ENCODE data around the gene SRRM4.
"Not testable (repeated sequence)": the region's sequence is repeated elsewhere in the genome, so short reads cannot be mapped to it uniquely, and the experiment has no call there.

Gene SRRM4, protein sequence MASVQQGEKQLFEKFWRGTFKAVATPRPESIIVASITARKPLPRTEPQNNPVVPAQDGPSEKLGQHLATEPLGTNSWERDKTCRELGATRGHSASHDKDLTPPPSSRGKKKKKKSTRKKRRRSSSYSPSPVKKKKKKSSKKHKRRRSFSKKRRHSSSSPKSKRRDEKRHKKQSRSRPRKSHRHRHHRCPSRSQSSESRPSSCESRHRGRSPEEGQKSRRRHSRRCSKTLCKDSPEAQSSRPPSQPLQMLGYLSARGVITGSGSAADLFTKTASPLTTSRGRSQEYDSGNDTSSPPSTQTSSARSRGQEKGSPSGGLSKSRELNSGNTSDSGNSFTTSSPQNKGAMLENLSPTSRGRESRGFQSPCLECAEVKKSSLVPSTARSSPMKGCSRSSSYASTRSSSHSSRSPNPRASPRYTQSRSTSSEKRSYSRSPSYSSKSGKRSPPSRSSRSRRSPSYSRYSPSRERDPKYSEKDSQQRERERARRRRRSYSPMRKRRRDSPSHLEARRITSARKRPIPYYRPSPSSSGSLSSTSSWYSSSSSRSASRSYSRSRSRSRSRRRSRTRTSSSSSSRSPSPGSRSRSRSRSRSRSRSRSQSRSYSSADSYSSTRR

DNA sequence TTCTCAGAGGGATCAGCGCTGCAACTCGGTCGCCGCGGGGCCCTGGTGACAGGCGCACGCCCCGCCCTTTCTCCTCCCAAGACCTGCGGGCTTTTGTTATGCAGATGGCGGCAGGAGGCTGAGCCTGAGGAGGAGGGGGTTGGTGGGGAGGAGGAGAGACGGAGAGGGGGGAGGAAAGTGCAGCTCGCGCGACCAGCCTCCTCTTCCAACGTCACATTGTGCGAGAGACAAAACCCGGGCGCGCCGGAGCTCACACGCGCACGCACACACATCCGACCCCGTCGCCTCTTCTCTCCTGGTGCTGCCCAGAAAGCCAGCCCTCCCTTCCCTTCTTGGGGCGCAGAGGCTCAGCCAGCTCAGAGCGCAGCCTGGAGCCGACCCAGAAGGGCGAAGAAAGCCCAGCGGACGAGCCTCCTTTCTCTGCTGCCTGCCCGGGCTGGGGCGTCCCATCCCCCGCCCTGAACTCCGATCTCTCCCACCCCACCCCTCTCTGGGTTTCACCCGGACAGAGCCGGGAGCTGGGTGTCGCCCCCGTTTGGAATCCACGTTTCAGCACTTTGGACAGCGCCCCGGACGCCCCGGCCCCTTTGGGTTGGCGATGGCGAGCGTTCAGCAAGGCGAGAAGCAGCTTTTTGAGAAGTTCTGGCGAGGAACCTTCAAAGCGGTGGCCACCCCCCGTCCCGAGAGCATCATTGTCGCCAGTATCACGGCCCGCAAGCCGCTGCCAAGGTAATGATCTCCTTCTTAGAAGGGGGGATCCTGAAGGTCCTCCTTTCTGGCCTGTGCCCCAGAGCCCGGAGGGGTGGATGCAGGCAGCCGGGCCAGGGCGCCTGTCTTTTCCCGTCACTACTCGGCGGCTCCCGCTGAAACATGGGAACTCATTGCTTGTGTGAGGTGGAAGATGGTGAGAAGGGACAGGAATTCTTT lies at the start of gene SRRM4:
Gene SRRM4, plus strand, starts transcription at position 257 of the 927 bp plus-strand sequence. Its CDS starts 342 bp downstream, at position 599.
- DNase-seq, result no peak

DNA sequence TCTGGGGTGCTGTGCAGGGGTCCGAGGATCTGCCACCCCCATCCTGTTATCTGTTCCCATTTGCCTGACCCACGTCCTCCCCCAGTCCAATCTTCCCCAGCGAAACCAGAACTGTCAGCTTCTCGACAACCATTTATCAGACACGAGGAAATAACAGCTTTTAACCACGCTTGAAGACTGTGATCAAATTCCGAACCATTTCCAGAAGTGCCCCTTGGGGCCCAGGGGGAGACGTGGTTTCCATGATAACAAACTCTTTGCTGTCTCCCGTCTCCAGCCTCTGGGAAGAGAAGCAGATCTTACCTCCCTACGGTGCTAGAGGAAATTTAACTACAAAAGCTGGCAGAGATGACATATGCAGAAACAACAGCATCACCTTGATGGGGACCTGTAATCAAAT lies 35.1 kb upstream of the SRRM4 start:
- no peak for DNase-seq

DNA sequence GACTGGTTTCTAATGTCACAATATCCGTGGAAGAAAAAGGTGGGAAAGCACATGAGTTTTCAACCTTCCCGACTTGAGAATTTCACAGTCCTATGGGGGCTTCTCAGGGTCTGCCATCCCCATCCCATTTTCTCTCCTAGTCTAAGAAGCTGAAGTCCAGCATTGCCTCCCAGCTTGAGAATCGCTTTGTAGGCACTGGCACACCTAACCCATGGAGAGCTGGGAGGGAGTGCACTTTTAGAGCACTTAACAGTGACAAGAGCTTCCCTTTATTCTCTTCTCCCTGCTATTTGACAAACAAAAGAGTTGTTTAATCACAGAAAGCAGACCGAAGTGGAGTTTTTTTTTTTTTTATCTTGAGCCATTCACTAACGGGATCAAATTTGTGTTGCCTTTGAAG lies 22.8 kb upstream of the SRRM4 start:
- no peak for DNase-seq

DNA sequence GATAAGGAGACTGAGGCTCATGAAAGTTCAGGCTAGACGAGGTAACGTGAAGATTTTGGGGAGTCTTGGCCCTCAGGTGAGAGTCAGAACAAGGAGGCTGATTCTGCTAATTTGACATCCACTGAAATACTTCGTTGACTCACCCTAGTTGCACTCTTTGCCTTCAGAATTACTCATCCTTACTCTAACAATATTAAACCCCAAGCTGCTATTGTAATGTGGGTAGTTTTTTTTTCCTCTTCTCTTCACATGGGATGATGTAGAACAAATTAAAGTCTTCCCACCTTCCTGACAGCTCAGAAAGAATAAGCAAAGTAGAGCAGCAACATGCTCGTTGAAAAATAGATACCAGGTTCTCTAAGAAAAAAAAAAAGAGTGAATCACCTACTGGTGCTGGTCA lies 22.0 kb upstream of the SRRM4 start:
- no peak for DNase-seq

DNA sequence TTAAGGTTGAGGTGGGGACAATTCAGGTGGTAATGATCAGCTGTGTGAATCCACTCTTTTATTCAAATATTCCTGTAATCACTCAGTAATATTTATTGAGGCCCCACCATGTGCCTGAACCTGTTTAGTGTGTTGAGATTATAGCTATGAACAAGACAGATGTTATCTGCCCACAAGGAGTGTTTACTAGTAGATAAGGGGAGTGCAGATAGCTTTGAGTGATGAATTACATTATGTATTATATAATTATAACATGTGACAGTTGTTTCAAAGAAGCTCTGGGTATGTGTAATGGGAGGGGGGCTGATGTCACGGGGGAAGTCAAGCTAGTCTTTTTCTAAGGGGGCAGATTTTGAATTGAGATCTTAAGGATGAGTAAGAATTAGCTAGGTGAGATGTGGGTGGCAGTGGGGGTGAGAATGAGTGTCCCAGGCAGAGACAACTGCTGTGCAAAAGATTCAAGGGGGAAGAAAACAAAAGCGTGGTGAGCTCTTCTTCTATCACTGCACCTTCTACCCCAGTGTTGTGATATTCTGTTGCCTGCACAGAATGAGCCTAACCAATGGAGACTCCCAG lies 21.3 kb upstream of the SRRM4 start:
- no peak for DNase-seq

DNA sequence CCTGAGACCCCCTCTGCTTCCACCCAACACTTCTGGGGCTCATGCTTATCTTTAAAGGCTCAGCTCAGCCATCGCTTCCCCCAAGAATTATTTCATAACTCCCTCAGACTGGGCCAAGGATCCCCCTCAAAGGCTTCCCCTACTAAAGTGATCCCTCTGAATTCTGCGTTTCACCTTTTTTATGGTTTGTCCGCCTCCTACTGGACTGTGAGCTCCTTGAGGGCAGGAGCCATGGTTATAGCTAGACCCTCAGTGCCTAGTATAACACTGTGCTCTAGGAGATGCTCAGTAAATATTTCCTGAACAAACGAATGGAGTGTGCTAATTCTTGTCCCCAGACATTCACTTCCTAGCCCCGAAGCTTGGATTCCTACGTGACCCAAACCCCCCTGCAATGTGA lies 20.5 kb upstream of the SRRM4 start:
- no peak for DNase-seq

DNA sequence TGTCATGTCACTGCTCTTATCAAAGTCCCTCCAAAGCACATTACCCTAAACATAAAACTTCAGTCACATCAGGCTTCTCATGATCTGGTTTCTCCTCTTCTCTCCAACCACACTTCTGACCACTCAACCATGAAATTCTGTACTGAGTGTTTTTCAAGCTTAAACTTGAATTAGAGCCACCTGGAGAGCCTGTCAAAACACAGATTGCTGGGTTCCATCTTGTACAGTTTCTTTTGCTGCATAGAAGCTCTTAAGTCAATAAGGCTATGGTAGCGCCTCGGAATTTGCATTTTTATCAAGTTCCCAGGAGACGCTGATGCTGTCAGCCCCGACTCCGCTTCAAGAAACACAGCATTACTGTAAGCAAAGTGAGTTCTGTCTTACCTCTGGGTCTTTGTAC lies 16.4 kb upstream of the SRRM4 start:
- no peak for DNase-seq

DNA sequence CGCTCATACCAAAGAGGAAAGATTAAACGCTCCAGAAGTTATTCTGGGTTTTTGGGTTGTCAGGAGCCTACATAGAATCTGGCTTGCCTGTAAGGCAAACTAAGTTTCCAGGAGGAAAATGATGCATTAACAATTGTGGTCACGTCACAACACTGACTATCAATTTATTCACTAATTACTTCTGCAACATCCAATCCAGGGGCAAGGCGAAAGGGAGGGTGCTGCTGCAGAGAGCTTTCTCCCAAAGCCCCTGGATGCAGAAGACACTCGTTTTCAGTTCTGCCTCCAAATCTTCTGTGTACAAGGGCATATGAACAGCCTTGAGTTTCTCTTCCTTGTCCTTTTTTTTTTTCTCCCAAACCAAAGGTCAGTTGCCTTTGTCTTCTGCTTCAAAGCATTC lies 10.5 kb upstream of the SRRM4 start:
- no peak for DNase-seq

DNA sequence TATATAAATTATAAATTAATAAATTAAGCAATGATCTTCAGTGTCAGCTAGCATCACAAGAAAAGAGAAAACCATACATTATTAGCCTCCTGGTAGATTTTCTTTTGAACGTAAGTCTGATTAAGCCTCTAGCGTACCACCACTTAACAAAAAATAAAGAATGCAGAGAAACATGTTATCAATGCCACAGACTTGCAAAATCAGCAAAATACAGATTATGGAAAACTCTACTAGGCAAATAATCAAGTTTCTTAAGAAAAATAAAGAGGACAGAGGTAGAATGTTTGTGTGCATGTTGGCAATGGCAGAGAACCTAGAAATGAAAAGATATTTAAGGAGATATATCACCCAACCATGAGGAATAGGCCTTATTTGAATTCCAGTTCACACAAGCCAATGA lies 8.4 kb upstream of the SRRM4 start:
- no peak for DNase-seq

DNA sequence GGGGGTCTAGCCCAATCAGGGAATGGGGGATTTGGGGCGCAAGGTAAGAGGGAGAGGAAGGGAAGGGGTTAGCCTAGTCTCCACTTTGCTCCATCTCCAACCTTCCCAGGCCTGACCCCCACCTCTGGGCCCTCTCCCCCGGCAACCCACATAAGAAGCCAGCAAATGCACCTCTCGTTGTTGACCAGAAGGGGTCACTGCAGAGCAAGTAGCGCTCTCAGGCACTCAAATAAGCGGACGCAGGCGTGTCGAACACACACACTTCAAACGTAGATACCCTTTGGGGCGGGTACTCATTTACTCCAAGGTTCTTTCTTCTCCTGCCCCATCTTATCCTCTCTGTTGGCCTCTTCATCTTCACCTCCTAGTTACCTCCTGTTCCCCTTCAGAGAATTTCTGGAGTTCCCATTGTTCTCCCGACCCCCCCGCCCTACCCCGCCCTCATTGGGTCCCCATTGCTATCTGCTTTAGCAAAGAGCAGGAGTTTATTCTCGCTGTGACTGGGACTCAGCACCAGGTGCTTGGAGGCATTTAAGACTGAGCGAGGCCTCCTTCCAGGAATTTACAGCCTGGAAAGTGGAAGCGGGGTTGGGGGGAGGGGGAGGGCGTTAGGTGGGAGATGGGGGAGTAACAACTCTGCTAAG lies 1.5 kb upstream of the SRRM4 start:
- DNase-seq, result no peak

DNA sequence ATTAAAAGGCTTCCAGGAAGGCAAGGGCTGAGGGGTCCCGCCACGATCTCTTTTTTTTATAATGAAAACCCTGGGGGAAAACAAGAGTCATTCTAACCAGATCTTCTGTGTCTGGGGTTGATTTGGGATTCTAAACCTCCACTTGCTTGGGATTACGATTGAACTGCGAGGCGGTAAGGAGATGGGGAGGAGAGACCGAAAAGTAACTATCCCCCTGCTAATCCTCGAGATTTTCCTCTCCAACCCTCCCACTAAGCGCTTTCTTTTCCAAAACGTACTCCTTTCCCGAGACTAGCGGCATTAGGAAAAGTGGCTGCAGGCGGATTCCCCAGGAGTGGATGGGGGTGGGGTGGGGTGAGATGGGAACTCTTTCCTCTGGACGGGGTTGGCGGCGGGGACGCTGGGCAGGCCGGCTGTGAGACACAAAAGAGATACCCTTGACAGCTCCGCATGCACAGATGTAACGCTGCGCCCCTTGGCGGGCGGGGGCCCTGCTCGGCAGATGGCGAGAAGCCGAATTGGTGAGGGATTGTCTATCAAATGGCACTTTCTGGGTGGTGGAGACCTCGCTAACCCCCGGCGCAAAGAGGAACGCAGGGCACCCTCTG lies 830 bp upstream of the SRRM4 start:
- DNase-seq, result no peak

DNA sequence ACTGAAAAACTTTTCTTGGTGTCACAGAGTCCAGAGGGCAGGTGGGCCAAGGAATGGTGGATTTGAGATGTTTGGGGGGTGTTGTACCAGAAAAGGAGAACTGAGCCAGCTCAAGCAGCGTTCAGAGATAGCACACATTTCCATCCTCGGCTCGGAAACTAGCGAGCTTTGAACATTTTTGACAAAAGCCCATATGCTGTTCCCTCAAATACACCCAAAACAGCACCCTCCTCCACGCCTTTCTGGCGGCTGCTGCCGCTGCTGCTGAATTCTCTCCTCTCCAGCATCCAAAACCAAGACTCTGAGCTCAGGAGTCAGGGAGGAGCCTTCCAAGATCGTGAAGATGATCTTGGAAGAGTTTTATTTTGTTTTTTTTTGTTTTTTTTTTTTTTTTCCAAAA lies 961 bp downstream of the SRRM4 start:
- DNase-seq, result no peak

DNA sequence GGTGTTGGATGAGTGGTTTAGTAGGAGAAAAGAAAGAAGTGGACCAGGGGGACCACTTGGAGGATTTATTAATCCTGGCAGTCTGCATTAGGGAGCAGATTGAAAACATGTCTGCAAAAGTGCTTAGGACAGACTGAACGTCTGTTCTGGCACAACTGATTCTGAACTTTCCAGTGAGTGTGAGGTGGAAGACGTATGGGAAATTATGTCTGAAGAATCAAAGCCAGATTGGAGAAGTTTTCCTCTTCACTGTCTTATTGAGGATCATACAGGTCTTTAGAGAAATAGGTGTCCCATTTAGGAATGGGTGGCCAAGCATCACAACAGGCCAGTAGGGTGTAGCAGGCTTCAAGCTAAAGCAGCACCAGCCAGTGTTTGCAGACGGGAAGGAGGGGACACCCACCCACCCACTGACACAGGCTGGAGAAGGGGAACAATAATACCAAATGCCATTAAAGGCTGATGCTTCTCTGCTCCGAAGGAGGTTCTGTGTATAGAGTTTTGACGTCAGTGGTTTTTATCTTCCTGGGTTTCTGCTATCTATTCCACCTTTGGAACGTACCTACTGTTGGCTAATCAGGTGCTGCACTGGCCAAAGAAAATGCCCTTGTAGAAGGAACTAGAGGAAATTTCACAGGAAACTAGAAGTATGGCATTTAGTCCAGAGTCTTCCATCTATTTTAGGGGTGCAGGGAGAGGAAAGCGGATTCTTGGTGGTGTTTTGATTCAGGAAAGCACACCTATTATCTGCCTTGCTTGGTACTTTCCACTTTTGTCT lies 1.8 kb downstream of the SRRM4 start:
- DNase-seq, result no peak

DNA sequence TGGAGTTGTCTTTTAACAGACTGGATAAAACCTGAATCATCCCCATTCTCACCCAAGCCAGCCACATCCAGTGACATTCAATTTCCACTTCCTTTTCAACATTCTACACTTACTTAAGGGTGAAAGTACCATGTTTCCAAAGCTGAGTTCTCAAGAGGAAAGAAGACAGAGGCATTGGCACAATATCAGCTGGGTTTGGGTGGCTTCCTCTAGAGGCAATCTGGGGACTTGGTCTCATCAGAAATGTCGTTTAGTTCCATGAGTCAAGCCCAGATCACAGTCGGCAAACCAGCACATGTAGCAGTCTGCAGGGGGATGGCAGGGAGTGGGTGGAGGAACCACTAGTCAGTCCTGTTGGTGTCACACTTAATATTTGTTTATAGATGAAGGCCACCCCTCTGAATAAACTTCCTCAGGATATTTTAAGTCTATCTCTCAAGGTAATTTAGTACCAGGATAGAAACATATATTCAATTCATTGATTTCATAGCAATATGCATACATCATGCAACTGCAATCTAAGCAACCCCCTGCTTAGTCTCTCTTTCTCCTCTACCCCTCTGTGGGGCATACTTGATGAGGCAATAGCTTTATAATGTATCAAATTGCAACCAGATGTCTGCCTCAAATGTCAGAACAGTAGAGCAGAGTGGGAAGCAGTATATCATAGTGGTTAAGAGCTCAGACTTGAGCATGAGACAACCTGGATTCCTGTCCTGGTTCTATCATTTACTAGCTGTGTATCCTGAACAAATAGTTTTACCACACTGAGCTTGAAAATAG lies 3.0 kb downstream of the SRRM4 start:
- no peak for DNase-seq

DNA sequence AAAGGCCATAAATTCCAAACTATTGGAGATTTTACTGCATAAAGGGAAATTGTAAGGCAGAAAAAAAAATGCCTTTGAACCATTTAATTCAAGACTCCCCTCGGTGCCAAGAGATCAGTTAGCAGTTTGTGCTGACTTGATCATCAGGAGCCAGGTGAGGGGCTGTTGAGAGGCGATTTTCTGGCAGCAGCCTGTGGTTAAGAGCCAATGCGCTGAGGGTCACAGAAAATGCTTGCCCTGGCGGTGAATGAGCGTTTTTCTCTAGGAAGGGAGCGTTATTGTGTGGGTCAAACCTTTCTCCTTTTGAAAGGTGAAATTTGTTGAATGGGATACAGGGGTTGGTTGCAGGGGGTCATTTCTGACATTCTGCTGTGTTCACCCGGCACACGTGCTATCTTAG lies 4.7 kb downstream of the SRRM4 start:
- DNase-seq, result no peak

DNA sequence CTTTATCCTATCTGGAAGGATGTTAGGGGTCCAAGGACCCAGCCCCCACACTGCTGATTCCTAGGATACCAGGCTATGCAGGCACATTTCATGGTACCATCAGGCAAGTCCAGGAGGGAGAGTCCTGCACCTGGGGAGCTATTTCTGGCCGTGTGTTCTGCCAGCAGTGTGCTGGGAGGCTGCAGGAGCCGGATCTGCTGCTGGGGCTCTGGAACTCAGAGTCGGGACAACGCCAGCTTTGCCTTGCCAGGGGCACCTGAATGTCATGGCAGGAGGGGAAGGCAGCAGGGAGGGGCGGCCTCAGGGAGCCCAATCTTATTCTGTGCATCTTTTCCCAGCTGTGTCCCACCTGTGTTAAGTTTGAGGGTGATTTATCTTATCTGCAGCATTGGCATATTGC lies 17.8 kb downstream of the SRRM4 start:
- no peak for DNase-seq

DNA sequence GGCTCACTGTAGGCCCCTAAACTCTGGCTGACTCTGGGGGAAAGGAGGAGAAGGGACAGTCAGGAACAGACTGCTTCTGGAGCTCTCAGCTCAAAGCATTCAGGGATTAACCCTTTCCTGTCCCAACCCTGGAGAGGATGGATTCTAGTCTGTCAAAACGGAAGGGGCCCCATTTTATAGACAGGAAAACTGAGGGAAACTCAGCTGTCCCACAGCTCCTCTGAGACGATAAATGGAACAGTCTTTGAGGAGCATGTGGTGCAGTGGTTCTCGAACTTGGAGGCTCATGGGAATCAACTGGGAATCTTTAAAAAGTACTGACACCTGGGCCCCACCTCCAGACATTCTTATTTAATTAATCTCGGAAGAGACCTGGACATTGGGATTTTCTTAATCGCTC lies 23.7 kb downstream of the SRRM4 start:
- no peak for DNase-seq

DNA sequence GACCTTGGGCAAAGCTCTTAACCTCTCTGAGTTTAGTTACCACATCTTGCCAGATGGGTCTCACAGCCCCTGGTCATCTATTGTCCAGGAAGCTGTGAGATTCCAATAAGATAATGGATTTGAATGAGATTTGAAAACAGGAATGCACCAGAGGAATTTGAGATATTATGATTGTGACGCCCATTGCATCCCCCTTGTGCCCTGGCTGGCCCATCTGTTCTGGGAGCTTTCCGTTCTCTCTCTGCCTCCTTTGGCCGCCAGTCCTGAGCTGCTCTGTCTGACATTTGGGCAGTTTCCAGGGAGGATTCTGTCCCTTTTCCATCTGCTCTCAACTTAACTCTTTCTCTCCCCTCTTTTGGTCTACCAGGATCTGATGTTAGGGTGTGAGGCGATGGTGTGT lies 24.6 kb downstream of the SRRM4 start:
- DNase-seq, result no peak

DNA sequence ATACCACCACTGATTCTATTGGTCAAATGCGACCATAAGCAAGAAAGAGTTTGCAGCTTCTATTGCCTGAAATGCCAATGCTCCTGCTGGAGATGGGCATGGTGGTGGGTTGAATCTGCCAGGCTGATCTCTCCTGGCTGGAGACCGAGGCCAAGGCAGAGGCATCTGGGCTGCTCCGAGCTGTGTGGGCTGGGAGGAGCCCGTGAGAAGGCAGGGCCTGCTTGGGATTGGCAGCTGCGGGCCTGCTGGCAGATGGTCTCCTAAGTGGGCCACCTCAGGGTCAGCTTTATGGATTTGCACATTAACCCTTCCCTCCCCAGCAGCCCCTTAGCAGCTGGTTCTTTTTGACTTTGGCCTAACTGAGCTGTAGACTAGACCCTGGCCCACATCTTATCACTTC lies 25.4 kb downstream of the SRRM4 start:
- no peak for DNase-seq

DNA sequence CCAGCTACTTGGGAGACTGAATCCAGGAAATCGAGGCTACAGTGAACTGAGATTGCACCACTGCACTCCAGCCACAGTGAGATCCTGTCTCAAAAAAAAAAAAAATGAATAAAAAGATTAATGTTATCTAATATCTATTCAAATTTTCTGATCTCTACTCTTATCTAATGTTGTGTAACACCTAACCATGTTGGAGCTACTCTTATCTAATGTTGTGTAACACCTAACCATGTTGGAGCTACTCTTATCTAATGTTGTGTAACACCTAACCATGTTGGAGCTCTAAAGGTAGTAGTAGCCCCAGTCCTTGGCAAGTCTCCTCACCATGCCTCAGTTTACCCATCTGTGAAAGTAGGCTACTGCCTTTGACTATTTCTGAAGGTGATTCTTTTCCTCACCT lies 26.9 kb downstream of the SRRM4 start:
- not testable (repeated sequence) for DNase-seq

Measured in stimulated activated CD4-positive, alpha-beta T cell treated with anti-CD3 and anti-CD28 coated beads, Interleukin-4, amount 100 ng/mL, for 4 hours (primary cell).